Measurements from ENCODE around the gene SLC6A19.

The SLC6A19 gene

DNA sequence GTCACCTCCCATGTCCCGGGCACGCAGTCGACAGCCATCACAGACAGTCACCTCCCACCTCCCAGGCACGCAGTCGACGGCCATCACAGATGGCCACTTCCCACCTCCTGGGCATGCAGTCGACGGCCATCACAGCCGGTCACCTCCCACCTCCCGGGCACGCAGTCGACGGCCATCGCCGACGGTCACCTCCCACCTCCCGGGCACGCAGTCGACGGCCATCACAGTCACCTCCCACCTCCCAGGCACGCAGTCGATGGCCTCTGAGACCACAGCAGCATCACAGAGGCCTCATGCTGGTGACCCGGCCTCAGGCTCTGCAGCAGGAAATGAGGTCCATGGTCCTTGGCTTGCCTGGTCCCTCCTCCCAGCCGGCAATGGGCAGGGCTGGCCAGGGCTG lies 5.5 kb upstream of the SLC6A19 start:
- no peak for DNase-seq (ENCODE audit: low read depth)

GRCh38 chr5:1196562-1196961 lies 4.8 kb upstream of the SLC6A19 start:
- DNase-seq (ENCODE audit: low read depth): no peak

DNA sequence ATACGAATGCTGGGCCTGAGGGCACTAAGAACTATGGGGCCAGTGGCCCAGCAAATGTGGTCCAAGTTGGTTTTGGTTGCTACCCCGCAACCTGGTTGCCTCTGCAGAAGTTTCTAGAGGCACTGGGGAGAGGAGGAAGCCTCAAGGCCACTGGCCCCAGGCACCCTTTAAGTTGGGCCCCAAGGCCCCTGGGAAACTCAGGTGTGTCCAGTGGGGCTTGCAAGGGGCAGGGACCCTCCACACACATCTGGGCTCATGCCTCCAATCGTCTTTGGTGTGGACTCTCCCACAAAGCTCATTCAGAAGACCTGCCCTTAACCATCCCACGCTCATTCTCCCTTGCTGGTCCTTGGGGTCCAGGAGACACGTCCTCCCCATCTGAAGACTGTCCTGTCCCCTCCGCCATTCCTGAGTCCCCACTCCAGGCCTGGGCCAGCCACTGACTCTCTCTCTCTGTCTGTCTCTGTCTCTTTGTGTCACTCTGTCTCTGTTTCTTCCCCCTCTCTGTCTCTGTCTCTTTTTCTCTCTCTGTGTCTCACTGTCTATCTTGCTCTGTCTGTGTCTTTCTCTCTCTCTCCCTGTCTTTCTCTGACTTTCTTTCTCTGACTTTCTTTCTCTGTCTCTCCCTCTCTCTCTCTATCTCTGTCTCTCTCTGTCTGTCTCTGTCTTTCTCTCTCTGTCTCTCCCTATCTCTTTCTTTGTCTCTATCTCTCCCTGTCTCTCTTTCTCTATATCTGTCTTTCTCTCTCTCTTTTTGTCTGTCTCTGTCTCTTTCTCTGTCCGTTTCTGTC lies 3.3 kb upstream of the SLC6A19 start:
- no peak for DNase-seq (ENCODE audit: low read depth)

DNA sequence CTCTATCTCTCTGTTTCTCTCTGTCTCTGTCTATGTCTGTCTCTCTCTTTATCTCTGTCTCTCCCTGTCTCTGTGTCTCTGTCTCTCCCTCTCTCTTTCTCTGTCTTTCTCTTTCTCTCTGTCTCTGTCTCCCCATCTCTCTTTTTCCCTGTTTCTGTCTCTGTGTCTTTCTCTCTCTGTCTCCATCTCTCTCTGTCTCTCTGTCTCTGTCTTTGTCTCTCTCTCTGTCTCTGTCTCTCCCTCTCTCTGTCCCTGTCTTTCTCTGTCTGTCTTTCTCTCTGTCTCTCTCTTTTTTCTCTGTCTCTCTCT lies 2.1 kb upstream of the SLC6A19 start:
- no peak for DNase-seq (ENCODE audit: low read depth)

DNA sequence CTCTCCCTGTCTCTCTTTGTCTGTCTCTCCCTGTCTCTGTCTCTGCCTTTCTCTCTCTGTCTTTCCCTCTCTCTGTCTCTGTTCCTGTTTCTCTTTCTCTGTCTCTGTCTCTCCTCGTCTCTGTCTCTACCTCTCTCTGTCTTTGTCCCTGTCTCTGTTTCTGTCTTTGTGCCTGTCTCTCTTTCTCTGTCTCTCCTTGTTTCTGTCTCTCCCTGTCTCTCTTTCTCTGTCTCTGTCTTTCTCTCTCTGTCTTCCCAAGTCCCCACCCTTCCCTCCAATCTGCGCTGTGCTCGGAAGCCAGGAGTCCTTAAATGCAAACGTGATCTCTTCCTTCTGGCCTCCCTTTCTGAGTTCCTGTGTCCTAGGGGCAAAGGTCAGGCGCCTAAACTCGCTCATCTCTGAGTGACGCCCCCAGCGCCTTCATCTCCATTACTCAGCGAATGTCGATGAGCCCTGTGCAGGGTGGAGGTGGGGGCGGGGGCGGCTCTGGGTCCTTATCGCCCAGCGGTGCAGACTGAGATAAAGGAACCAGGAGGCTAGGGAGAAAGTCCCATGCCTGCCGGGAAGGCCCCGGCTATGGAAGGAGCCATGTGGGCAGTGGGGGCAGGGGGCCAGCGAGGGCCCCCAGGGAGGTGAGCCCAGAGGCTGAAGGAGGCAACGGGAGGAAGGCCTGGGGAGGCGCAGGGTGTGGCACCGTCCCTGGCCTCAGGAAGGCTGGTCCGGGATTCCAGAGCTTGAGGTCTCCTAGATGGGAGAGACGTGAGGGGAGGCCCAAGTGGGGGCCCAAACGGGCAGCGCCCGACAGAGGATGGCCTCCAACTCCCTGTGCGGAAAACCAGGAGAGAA lies 1.5 kb upstream of the SLC6A19 start:
- DNase-seq (ENCODE audit: low read depth): no peak

DNA sequence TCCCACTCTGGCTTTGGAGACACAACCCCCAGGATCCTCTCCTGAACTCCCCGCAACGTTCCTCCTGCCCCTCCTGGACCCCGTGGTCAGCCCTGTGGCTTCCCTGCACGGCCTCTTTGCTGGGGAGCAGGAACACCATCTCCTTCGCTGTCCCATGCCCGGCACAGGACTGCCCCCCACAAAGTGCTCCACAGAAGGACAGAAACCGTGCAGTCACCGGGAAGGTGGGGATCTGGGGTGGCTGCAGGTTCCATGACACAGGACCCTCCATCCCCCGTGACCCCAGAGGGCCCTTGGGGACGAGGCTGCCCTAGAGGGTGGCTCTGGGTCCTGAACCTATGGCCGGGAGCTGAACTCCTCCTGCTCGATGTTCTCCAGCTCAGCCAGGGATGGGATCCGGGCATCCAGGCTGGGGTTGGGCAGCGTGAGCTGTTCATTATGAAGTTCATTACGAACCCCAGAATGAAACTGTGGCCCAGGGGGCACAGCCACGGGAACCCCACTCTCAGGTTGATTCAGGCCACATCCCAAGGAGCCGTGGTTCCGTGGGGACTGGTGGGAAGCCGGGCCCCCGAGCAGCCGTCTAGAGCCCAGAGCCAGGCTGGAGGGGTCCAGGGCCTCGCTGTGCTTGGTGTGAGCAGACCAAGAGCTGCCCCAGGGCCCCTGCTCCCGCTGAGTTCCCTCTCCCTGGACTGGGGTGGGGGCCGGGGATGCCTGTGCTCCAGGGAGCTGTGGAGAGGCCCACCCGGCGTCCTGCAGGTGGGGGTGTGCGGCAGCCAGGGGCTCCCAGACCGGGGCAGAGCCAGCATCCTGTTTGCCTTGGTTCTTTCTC lies 684 bp upstream of the SLC6A19 start:
- DNase-seq (ENCODE audit: low read depth): no peak

DNA sequence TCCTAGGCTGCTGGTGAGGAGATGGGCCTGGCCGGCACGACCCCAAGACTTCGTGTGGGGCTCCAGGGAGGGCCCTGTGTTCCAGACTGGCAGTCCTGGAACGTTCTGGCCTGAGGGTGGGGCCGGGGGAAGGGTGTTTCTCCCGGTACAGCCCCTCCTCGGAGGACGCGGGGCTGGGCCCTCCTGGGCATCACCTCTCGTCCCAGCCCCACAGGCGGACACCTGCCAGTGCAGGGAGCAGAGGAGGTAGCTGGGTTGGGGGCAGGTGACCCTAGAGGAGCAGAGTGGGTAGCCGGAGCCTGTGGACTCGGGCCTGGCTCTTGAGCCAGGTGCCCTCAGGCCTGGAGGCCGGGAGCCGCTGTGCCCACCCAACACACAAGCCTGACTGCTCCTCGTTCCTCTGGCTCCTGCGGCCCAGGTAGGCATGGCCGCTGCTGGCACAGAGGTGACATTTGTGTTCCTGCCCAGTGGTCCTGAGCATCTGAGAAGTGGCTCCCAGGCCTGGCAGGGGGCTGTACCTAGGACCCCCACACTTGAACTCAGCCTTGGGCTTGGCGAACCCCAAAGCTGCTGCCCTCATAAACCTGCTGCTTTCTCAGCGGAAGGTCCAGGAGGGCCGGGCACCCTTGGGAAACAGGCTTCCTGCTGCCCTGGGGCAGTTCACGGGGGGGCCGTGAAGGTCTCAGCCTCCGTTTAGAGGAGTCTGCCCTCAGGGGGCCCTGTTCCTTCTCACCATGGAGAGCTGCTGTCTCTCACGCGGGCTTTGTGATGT lies 817 bp downstream of the SLC6A19 start:
- DNase-seq (ENCODE audit: low read depth): no peak

DNA sequence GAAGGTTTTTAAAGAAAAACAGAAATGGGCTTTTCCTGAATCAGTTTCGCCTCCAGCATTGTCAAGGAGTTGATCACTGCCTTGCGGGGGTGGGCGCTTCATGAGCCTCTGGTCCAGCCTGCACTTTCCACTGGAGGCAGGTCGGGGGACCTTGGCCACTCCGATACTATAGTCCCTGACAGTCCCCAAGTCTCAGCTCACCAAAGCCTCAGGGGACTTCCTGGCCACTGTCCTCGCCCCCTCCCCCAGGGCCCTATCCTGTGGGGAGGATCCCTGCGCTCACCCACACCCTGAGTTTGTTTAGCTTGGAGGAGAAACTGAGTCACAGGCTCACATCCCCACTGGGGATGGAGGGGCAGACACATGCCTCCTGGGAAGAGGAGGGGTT lies 1.4 kb downstream of the SLC6A19 start:
- DNase-seq (ENCODE audit: low read depth): no peak

DNA sequence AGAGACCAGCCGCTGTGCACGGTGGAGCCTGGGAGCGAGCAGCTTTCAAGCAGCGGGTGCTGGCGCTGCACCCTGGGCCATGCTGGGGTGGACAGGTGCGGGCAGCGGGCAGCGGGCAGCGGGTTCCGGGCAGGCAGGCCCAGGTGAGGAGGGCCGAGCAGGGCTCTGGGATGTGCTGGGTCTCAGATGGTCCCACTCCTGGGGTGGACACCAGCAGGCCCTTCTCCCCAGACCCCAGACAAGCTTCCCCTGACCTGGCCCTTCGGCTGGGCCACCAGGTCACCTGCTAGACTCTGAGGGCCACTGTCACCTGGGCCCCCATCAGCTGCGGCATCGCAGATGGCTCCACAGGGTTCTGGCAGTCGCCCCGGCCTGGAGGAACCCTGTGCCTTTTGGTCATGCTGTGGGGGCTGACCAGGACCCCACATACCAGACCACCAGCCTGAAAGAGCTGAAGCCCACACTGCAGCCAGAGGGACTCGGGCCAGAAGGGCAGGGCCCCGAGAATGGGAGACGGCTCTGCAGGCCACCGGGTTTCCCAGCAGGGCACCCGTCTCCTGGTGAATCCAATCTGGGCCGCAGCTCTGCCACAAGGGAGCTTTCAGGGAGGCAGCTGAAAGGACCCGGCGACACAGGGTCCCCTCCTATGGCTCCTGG lies 2.0 kb downstream of the SLC6A19 start:
- DNase-seq (ENCODE audit: low read depth): no peak

DNA sequence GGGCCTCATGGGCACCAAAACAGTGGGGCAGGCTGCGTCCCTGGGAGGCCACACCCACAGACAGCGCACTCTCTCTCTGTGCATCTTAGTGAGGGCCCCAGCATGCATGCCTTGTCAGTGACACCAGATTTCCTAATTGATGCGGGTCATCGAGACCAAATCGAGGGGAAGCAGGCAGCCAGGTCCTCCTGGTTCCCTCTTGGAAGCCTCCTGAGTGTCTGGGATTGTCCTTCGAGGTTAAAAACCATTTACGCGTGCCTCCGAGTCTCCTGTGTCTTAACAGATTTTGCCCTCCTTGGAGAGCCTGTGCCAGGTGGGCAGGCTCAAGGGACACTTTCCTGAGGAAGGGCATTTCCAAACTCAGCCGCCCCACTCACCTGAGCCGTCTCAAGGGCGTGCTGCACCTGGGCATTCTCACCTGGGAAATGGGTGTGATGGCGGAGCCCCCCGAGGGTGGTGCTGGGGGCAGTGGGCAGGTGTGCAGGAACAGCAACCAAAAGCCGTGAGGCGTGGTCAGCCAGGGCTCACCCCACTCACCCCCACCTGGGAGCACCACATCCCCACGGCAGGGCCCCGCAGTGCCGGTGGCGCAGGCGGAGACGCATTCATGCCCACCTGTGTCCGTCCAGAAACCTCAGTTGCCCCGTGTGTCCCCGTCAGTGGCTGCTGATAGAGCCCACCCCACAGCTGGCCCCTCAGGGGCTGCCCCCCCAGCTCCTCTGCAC lies 2.7 kb downstream of the SLC6A19 start:
- DNase-seq (ENCODE audit: low read depth): no peak

DNA sequence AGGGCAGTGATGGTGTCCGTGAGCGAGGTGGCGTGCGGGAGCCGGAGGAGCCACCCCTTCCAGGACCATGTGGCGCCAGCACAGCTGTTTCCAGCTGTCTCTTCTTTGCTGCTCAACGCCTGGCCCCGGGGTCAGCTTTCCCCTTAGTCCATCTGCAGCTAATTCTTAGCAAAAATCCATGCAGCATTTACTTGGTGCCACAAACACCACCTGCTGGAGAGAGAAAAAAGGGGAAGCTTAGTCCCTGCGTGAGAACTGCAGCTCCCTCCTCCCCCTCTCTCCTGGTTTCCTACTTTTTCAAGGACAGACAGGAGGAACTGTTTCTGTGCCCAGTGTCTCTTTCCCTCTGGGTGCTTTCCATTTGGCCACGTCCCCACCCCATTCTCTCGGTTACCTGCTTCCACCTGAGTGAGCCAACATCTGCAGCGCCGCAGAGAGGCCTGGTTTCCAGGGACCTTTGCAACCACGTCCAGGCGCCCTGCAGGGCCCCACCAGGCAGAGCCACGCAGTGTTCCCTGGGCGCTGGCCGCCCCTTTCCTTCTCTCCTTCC lies 3.4 kb downstream of the SLC6A19 start:
- DNase-seq (ENCODE audit: low read depth): no peak

DNA sequence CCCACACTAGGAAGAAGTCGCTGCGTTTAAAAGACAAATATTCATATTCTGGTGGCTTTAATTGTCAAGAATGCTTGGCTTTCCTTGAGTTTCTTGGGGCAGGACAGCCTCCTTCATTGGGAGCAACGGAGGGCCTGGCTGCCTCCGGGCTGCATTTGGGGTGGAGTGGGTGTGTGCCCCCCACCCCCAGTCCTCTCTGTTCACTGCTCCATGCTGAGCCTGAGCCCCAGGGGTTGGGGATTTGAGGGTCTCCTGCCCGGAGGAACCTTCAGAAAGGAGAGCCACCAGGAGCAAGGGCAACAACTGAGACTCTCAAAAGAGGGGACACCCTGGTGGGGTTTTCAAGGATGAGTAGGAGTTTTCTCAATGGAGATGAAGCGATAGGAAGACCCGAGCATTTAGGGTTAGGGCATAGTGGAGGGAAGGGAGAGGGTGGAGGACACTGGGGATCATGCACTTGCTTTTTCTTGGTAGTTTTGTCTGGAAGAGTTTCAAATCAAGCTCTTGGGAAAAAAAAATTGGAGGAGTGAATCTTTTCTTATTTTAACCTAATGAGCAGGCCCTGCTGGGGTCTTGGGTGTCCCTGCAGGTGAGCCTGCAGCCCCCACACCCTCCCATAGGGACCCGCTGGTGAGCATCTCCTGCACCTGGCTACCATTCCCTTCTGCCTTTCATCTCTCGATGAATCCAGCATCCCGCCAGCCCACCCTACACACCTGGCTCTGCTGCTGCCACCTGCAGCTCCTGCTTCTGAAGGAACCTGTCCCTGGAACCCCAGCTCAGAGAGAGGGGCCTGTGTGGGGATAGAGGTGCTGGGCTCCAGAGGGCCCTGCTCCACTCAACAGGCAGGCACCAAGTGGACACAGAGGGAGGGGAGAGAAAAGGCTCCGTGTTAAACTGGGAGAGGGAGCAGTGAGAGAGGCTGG lies 4.1 kb downstream of the SLC6A19 start:
- no peak for DNase-seq (ENCODE audit: low read depth)

- no peak for DNase-seq (ENCODE audit: low read depth)
These were observed 5.4 kb downstream of the SLC6A19 start for GRCh38 chr5:1206521-1207412.

GRCh38 chr5:1207555-1207954 lies 6.2 kb downstream of the SLC6A19 start:
- DNase-seq (ENCODE audit: low read depth): no peak

DNA sequence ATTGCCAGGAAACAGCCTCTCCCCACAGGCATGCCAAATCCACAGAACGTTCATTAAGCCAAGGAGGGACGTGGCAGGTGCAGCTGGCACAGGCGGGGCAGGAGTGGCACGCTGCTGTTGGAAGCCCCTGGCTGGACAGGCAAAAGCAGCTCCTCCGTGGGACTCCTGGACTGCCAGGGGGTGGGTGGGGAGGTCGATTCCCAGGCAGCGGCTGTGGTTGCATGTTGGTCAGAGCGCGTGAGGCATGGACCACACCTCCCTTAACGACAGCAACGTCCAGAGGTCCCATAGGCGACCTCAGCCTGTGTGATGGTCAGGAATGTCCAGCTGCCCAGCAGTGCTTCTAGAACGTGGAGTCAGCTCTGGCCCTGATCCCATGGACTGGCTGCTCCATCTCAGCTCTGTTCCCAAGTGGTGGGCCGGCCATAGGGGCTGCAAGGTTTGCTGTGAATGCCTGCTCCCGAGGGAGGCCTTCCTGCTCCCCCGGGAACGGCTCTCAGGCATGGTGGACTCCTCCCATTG lies 6.9 kb downstream of the SLC6A19 start:
- DNase-seq (ENCODE audit: low read depth): no peak

DNA sequence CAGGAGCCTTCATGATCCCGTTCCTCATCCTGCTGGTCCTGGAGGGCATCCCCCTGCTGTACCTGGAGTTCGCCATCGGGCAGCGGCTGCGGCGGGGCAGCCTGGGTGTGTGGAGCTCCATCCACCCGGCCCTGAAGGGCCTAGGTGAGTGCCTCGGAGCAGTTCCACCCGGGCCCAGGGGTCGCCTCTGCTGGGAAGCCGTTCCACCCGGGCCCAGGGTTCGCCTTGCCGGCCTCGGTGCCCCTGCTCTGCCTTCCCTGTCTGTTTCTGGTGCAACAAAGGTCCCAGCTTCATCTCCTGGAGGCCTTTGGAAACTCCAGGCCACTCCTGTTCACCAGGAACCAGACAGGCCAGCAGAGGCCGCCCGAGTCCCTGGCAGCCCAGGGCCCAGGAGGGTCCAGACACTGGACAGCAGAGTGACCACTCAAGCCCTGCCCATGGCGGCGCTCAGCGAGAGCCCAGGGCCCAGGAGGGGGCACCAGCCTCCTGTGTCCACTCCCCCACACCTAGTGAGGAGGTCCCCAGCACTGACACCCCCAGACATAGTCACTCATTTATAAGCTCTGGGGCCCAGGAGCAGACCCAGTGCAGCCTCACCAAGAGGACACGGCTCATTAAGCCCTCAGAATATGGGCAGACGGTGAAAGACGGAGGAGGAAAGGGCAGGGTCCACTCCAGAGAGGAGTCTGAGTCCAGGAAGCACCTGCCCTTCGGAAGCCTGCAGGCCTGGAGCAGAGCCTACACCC lies 7.5 kb downstream of the SLC6A19 start:
- DNase-seq (ENCODE audit: low read depth): no peak

- no peak for DNase-seq (ENCODE audit: low read depth)
These were observed 8.1 kb downstream of the SLC6A19 start for GRCh38 chr5:1209489-1209852.

All from stimulated activated CD4-positive, alpha-beta T cell treated with anti-CD3 and anti-CD28 coated beads, Interleukin-2, amount 100 ng/mL, for 4 hours (primary cell).